Measurements from ENCODE around the gene MISP. TPM values are rescaled to one million over a fixed set of nuclear protein-coding genes. Genes with fewer than 3 reads are reported as not detected.

Gene MISP
- total and polyA plus RNA-seq, 7 donors = 0.36 to 456 (median 289) TPM; not detected in 3

DNA sequence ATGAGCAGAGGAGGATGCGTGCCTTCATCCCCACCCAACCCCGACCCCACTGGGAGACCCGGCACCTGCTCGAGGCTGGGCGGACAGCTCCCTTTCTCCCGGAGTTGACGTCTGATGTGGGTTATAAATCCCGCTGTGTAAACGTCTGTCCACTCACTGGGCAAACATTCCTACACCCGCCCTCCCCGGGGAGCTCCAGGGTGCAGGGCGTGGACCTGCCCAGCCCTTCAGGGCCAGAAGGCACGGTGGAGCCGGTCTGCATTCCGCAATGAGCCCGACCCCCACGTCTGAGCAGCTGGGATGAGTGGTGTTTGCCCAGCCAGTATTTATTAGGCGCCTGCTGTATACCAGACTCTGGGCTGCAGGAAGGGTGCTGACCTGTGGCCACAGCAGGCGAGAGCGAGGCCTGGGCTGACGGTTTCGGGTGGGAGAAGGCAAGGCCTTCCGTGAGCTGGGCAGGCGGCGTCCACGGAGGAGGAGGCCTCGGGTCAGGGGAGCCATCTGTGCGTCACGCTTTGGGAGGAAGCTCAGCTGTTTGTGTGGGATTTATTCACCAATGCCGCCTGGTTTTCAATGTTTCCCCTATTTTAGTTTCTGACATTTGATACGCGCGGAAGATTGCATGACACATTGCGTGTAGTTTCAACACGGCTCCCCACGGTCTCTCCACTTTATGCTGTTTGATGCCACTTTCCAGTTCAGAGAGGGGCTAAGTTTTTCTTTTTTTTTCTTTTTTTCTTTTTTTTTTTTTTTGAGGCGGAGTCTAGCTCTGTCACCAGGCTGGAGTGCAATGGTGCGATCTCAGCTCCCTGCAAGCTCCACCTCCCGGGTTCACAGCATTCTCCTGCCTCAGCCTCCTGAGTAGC, 2.0 kb downstream of the MISP start:
- TF ChIP-seq POLR2A (IDR thresholded peaks at IDR 0.05) (no peak), POLR2AphosphoS5 (IDR thresholded peaks at IDR 0.05) (peak in 1 of 4 donors; percentile 20), EP300 (IDR thresholded peaks at IDR 0.05) (no peak)
- TF ChIP-seq, protein P1, sequence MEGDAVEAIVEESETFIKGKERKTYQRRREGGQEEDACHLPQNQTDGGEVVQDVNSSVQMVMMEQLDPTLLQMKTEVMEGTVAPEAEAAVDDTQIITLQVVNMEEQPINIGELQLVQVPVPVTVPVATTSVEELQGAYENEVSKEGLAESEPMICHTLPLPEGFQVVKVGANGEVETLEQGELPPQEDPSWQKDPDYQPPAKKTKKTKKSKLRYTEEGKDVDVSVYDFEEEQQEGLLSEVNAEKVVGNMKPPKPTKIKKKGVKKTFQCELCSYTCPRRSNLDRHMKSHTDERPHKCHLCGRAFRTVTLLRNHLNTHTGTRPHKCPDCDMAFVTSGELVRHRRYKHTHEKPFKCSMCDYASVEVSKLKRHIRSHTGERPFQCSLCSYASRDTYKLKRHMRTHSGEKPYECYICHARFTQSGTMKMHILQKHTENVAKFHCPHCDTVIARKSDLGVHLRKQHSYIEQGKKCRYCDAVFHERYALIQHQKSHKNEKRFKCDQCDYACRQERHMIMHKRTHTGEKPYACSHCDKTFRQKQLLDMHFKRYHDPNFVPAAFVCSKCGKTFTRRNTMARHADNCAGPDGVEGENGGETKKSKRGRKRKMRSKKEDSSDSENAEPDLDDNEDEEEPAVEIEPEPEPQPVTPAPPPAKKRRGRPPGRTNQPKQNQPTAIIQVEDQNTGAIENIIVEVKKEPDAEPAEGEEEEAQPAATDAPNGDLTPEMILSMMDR (IDR thresholded peaks at IDR 0.05) = no peak
- DNase-seq = peak; percentile 82
- Histone ChIP-seq H3K27me3 (peaks cover 0 to 27% (median 7%) of the 10 kb centered on the region in 3 donors), H3K4me3 (no peak overlapping the region), H3K9me3 (peaks cover 0 to under 1% (median 0%) of the 10 kb centered on the region in 4 donors), H3K4me1 (no peaks in the 10 kb centered on the region), H3K36me3 (peaks cover 0 to under 1% (median 0%) of the 10 kb centered on the region in 4 donors), H3K27ac (peak overlapping the region; percentile 52 to 64 (median 60))
- intact Hi-C loops (cut with DNase I) = no loop called here
- 7 to 41% methylated on average over 39 of the region's 39 CpGs for WGBS, 2 donors

DNA sequence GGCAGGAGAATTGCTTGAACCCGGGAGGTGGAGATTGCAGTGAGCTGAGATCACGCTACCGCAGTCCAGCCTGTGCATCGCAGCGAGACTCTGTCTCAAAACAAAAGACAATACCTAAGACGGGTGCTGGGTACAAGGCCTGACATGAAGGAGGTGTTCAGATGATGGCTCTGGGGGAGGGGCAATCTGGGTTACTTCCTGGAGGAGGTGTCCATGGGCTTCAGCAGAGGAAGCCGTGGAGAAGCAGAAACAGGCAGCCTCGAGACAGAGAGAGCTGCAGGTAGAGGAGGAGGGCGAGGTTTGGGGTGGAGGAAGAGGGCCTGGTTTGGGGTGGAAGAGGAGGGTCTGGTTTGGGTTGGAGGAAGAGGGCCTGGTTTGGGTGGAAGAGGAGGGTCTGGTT, 3.6 kb downstream of the MISP start:
- Histone ChIP-seq H3K9me3 (peaks cover 0 to 9% (median 2%) of the 10 kb centered on the region in 4 donors), H3K27me3 (peaks cover 0 to 27% (median 7%) of the 10 kb centered on the region in 3 donors), H3K27ac (no peak overlapping the region), H3K4me3 (no peak overlapping the region), H3K4me1 (no peaks in the 10 kb centered on the region), H3K36me3 (no peaks in the 10 kb centered on the region)
- no peak for DNase-seq
- no peak for TF ChIP-seq EP300 (IDR thresholded peaks at IDR 0.05)
- TF ChIP-seq POLR2AphosphoS5 (IDR thresholded peaks at IDR 0.05) = no peak
- no peak for TF ChIP-seq POLR2A (IDR thresholded peaks at IDR 0.05)
- TF ChIP-seq, protein P1 (IDR thresholded peaks at IDR 0.05) = no peak
- intact Hi-C loops (cut with DNase I) = no loop called here
- WGBS, 2 donors = 61 to 83% methylated on average over 9 of the region's 9 CpGs

DNA sequence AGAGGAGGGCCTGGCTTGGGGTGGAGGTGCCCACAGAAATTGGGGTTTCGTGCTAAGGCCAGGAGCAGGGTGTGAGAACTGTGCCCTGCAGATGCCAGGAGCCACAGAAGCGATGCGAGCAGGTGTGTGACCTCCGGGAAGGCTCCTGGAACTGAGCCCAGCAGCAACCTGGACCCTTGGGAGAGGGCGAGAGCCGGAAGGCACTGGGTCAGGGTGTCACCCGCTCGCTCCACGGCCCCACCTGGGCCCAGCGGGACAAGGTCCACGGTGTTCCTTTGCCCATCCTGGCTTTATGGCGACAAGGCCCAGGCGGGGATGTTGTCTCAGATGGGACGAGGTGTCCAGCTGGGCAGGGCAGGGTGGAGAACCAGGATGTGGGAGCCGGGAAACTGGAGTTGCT, 4.2 kb downstream of the MISP start:
- 17 to 68% methylated on average over 15 of the region's 15 CpGs for WGBS, 2 donors
- Histone ChIP-seq H3K4me1 (no peaks in the 10 kb centered on the region), H3K27me3 (peaks cover 0 to 27% (median 7%) of the 10 kb centered on the region in 3 donors), H3K9me3 (peaks cover 0 to 9% (median 2%) of the 10 kb centered on the region in 4 donors), H3K27ac (no peak overlapping the region), H3K36me3 (no peaks in the 10 kb centered on the region), H3K4me3 (no peak overlapping the region)
- TF ChIP-seq POLR2AphosphoS5 (IDR thresholded peaks at IDR 0.05) (no peak), POLR2A (IDR thresholded peaks at IDR 0.05) (no peak), EP300 (IDR thresholded peaks at IDR 0.05) (no peak)
- TF ChIP-seq, protein P1 (IDR thresholded peaks at IDR 0.05) = no peak
- no peak for DNase-seq
- intact Hi-C loops (cut with DNase I) = no loop called here

DNA sequence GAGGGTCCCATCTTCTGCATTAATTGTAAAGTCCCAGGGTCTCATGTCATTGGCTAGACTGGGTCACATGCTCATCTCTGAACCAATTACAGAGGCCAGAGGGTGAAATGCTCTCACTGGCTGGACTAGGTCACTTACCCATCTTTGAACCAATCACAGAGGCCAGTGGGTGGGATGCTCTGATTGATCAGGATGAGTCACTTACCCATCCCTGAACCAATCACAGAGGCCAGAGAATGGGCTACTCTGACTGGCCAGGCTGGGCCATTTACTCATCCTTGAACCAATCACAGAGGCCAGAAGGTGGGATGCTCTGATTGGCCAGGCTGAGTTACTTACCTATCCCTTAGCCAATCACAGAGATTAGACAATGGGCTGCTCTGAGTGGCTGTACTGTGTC, 5.3 kb downstream of the MISP start:
- H3K9me3 ChIP-seq = peaks cover 0 to 9% (median 2%) of the 10 kb centered on the region in 4 donors
- H3K4me1 ChIP-seq = no peaks in the 10 kb centered on the region
- no peak overlapping the region for H3K27ac ChIP-seq
- H3K27me3 ChIP-seq = peaks cover 0 to 17% (median 2%) of the 10 kb centered on the region in 3 donors
- TF ChIP-seq POLR2A (IDR thresholded peaks at IDR 0.05) (no peak), POLR2AphosphoS5 (IDR thresholded peaks at IDR 0.05) (no peak), EP300 (IDR thresholded peaks at IDR 0.05) (no peak)
- TF ChIP-seq, protein P1 (IDR thresholded peaks at IDR 0.05) = no peak
- H3K36me3 ChIP-seq = no peaks in the 10 kb centered on the region
- intact Hi-C loops (cut with DNase I) = no loop called here
- DNase-seq = no peak
- H3K4me3 ChIP-seq = no peak overlapping the region
